Stomach smooth muscle (tissue), 2 donors: Measurements from ENCODE around the gene BPIFB2.

Experiments
- H3K27ac ChIP-seq: one replicate; pipeline ENCODE4 v1.7.0; 2013; ENCODE audit warnings: mild to moderate bottlenecking, low read length, inconsistent platforms
- H3K27me3 ChIP-seq, 2 donors: one replicate each; pipeline ENCODE4 v1.7.0; 2013; ENCODE audit warnings: low read length in 2 of 2; ENCODE audit not compliant: insufficient read depth in 2 of 2, control insufficient read depth in 1 of 2
- H3K36me3 ChIP-seq, 2 donors: one replicate each; pipeline ENCODE4 v1.7.0; 2013; ENCODE audit warnings: low read length in 2 of 2; ENCODE audit not compliant: control insufficient read depth in 2 of 2, insufficient read depth in 2 of 2
- H3K4me1 ChIP-seq: one replicate; pipeline ENCODE4 v1.7.0; 2013; ENCODE audit warnings: low read length; ENCODE audit not compliant: control insufficient read depth, insufficient read depth
- H3K4me3 ChIP-seq, 2 donors: one replicate each; pipeline ENCODE4 v1.7.0; 2013; ENCODE audit warnings: low read length in 2 of 2
- H3K9ac ChIP-seq, 2 donors: one replicate each; pipeline ENCODE4 v1.7.0; 2013; ENCODE audit warnings: low read length in 2 of 2, mild to moderate bottlenecking in 1 of 2
- H3K9me3 ChIP-seq, 2 donors: one replicate each; pipeline ENCODE4 v1.7.0; 2013; ENCODE audit warnings: low read length in 2 of 2; ENCODE audit not compliant: control insufficient read depth in 2 of 2
- donor health status: healthy.
- donor health status: Pancreatic carcinoma.

The BPIFB2 gene

DNA sequence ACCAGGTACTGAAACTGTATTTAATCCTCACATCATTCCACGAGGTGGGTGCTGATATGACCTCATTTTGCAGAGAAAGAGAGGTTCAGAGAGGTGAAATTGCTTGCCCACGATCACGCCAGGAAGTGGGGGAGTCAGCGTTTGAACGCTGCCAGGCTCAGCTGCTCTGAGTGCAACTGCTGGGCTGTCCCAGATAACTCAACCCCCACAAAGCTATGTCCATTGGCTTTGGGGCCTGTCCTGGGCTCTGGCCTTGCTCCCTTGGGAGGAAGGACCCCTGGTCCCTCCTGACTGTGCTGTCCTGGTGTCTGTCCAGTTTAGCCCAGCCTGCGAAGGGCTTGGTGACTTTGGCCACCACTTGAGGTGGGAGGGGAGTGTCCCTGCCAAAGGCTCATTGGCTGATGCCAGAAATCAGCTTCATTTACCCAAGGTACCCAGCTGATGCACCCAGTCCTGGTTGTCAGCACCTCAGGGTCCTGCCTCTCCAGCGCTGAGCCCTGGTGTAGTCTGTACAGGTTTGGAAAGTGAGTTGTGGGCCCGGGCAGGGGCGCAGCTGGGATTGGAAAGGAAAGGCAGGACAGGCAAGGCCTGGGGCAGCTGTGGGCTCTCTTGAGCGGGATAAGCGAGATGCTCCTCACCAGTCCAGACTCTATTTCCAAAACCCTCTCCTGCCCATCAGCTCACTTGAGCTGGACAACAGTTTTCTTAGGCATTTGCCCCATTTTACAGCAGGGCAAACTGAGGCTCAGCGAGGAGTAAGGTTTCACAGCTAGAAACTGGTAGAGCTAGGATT is 41.7 kb upstream of the BPIFB2 start:
- Histone ChIP-seq H3K27me3 (peaks cover 0 to 2% of the 10 kb centered on the region in 2 donors), H3K4me1 (no peaks in the 10 kb centered on the region), H3K36me3 (no peaks in the 10 kb centered on the region), H3K9me3 (no peaks in the 10 kb centered on the region), H3K4me3 (no peak overlapping the region), H3K27ac (no peak overlapping the region), H3K9ac (no peak overlapping the region)

DNA sequence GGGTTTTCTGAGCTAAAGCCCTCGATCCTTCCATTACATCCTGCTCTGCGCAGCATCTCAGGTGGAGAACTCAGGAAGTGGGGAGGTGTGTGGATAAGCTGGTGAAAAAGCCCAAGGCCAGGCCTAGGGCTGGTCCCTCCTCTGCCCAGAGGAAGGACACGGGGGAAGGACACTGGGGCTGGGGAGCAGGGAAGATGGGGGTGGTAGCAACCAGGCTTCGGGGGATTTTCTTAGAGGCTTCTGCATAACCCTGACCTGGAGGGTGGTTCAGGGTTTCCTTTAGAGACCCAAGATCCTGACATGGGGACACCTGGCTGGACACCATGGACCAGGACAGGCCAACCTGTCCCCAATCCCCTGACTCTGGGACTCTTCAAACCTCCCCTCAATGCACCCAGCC is 41.1 kb upstream of the BPIFB2 start:
- Histone ChIP-seq H3K4me1 (no peaks in the 10 kb centered on the region), H3K9ac (no peak overlapping the region), H3K27ac (no peak overlapping the region)

DNA sequence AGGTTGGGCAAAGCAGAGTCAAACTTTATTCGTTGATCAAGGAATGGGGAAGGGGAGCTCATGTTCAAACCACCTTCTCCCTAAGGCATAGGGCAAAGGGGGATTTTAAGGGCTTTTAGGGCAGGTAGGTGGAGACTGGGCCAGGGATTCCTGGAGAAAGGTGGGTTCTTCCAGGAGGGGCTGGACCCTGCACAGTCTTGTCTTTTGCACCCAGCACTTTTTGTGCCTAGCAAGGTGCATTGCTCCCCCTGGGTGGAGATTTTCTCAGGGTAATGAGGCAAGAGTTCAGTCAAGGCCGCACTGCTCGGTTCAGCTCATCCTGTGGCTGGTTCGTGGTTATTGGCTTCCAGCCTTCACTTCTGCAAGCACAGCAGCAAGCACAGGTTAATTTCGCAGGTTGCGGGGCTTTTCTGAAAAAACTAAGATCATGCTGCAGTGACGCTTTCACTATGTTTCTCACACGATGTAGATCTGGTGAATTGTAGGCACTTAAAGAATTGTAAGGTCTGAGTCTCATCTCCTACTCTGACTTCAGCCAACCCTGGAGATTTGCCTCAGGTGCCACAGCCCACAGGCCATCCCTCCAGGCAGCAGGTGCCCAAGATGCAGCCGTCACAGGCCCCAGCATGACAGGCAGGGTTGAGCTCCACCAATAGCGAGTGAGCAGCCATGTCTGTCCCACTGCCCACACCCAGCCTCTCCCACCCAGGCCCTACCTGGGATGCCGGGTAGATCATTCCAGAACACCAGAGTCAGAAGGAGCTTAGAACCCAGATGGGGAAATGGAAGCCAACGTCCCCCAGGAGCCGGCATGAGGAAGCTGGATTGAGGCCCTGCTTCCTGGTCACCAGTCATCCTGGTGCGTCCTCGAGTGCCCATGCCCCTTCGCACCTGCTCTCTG is 40.4 kb upstream of the BPIFB2 start:
- Histone ChIP-seq H3K4me3 (no peak overlapping the region), H3K27me3 (peaks cover 0 to 2% of the 10 kb centered on the region in 2 donors), H3K36me3 (no peaks in the 10 kb centered on the region), H3K4me1 (no peaks in the 10 kb centered on the region), H3K9ac (no peak overlapping the region), H3K9me3 (no peaks in the 10 kb centered on the region), H3K27ac (no peak overlapping the region)

More for the DNA sequence above, 41.1 kb upstream of the BPIFB2 start:
- peaks cover 0 to 2% of the 10 kb centered on the region in 2 donors for H3K27me3 ChIP-seq
- H3K9me3 ChIP-seq = no peaks in the 10 kb centered on the region
- no peak overlapping the region for H3K4me3 ChIP-seq
- H3K36me3 ChIP-seq = no peaks in the 10 kb centered on the region

GRCh38 chr20:32967961-32968457 is 39.5 kb upstream of the BPIFB2 start:
- no peak overlapping the region for H3K4me3 ChIP-seq
- no peaks in the 10 kb centered on the region for H3K36me3 ChIP-seq
- H3K9me3 ChIP-seq = no peaks in the 10 kb centered on the region
- no peaks in the 10 kb centered on the region for H3K4me1 ChIP-seq
- H3K27ac ChIP-seq = no peak overlapping the region
- H3K9ac ChIP-seq = no peak overlapping the region
- peaks cover 0 to 2% of the 10 kb centered on the region in 2 donors for H3K27me3 ChIP-seq

DNA sequence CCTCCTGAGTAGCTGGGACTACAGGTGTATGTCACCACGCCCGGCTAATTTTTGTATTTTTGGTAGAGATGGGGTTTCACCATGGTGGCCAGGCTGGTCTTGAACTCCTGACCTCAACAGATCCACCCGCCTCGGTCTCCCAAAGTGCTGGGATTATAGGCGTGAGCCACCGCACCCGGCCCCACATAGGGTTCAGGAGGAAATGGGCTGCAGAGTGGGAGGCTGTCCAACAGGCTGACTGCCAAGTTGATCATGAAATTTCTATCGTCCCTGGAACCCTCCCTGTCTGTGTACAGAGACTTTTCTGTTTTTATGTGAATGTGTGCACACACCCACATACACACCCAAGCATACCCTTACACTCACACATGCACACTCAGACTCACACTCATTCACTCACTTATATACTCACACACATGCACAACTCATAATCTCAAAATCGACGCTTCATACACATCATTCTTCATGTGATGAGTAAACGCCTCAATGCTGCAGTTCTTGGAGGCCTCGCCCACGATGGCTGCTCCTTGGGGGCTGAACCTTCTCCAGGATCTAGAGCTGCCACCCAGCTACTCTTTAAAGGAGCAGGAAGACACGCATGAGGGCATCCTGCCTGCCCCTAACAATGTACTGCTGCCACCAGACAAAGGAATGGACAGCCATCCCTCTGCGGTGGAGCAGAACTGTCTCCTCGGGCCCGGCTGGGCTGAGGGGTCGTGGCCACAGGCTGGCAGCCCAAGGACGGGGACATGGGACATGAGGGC is 38.8 kb upstream of the BPIFB2 start:
- Histone ChIP-seq H3K27me3 (no peaks in the 10 kb centered on the region), H3K9ac (no peak overlapping the region), H3K27ac (no peak overlapping the region), H3K36me3 (no peaks in the 10 kb centered on the region), H3K4me1 (no peaks in the 10 kb centered on the region), H3K9me3 (no peaks in the 10 kb centered on the region), H3K4me3 (no peak overlapping the region)

- no peak overlapping the region for H3K27ac ChIP-seq
- no peaks in the 10 kb centered on the region for H3K9me3 ChIP-seq
- no peaks in the 10 kb centered on the region for H3K4me1 ChIP-seq
- no peak overlapping the region for H3K9ac ChIP-seq
- H3K36me3 ChIP-seq = no peaks in the 10 kb centered on the region
- H3K4me3 ChIP-seq = no peak overlapping the region
- H3K27me3 ChIP-seq = no peaks in the 10 kb centered on the region
Observed at GRCh38 chr20:32969356-32970114, 38.0 kb upstream of the BPIFB2 start.

GRCh38 chr20:32970115-32970972 is 37.2 kb upstream of the BPIFB2 start:
- no peak overlapping the region for H3K9ac ChIP-seq
- no peaks in the 10 kb centered on the region for H3K4me1 ChIP-seq
- no peaks in the 10 kb centered on the region for H3K36me3 ChIP-seq
- H3K27me3 ChIP-seq = no peaks in the 10 kb centered on the region
- H3K4me3 ChIP-seq = no peak overlapping the region
- H3K27ac ChIP-seq = no peak overlapping the region
- H3K9me3 ChIP-seq = no peaks in the 10 kb centered on the region

DNA sequence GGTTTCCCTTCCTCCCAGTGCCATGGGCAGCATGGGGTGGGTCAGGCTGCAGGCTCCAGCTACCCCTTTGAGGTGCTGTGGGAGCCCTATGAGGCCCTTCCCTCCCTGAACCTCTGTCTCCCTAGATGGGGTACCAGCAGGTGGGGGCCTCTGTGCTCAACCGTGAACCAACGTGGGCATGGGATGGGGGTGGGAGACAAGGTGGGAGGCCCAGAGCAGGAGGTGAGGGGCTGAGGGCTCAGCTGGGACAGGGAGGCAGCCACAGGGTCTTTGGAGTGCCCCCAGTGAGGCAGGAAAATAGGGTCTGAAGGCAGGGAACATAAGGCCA is 36.6 kb upstream of the BPIFB2 start:
- Histone ChIP-seq H3K27ac (no peak overlapping the region), H3K4me3 (no peak overlapping the region), H3K4me1 (no peaks in the 10 kb centered on the region), H3K27me3 (no peaks in the 10 kb centered on the region), H3K9me3 (no peaks in the 10 kb centered on the region), H3K9ac (no peak overlapping the region), H3K36me3 (no peaks in the 10 kb centered on the region)

DNA sequence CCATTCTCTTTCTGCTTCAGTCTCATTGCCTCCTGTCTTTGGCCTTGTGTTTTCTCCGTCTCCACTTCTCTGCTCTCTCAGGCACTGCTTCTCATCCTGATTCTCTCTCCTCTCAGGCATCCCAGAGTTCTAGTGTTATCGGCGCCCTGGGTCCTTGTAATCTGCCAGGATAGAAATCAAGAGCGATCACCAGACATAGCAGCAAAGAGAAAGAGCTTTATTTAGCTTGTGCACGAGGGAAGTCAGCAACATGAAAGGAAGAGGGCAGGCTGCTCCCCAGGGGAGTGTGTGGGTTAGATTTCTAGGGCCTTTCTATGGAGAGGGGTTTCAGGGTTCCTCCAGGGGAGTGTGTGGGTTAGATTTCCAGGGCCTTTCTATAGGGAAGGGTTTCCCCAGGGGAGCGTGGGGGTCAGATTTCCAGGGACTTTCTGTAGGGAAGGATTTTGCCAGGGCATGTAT is 35.8 kb upstream of the BPIFB2 start:
- Histone ChIP-seq H3K27me3 (no peaks in the 10 kb centered on the region), H3K4me3 (no peak overlapping the region), H3K27ac (no peak overlapping the region), H3K4me1 (no peaks in the 10 kb centered on the region), H3K9me3 (no peaks in the 10 kb centered on the region), H3K36me3 (no peaks in the 10 kb centered on the region), H3K9ac (no peak overlapping the region)
